Skeletal muscle tissue (tissue), 4 donors: ENCODE results near the gene MAP4. TPM values are rescaled to one million over a fixed set of nuclear protein-coding genes. Genes with fewer than 3 reads are reported as not detected.
"Not testable (repeated sequence)": the region's sequence is repeated elsewhere in the genome, so short reads cannot be mapped to it uniquely, and the experiment has no call there.

ENCODE experiments used
- H3K27ac ChIP-seq: one replicate; pipeline ENCODE4 v1.7.0; 2013; ENCODE audit warnings: mild to moderate bottlenecking, low read depth, low read length, inconsistent platforms
- H3K27me3 ChIP-seq, 3 donors: one replicate each; pipeline ENCODE4 v1.7.0; 2013; ENCODE audit warnings: low read length in 3 of 3; ENCODE audit not compliant: control insufficient read depth in 3 of 3, insufficient read depth in 3 of 3
- H3K36me3 ChIP-seq, 3 donors: one replicate each; pipeline ENCODE4 v1.7.0; 2013; ENCODE audit warnings: low read length in 3 of 3; ENCODE audit not compliant: control insufficient read depth in 3 of 3, insufficient read depth in 3 of 3
- H3K4me1 ChIP-seq, 3 donors: one replicate each; pipeline ENCODE4 v1.7.0; 2013; ENCODE audit warnings: low read length in 3 of 3, mild to moderate bottlenecking in 3 of 3; ENCODE audit not compliant: control insufficient read depth in 3 of 3, insufficient read depth in 3 of 3
- H3K4me3 ChIP-seq, 3 donors: one replicate each; pipeline ENCODE4 v1.7.0; 2013; ENCODE audit warnings: low read length in 3 of 3
- H3K9ac ChIP-seq, 3 donors: one replicate each; pipeline ENCODE4 v1.7.0; 2013; ENCODE audit warnings: low read length in 3 of 3, mild to moderate bottlenecking in 3 of 3, moderate library complexity in 2 of 3, low read depth in 1 of 3
- H3K9me3 ChIP-seq, 3 donors: one replicate each; pipeline ENCODE4 v1.7.0; 2013; ENCODE audit warnings: low read length in 3 of 3; ENCODE audit not compliant: control insufficient read depth in 3 of 3
- total RNA-seq: library from RNA; depleted of rRNA; stranded (reverse); fragments of >200 nt; gene quantifications from one replicate; pipeline ENCODE4 v1.2.3, GENCODE V29; 2014
- donor health status: Osteomylitis.

Gene MAP4, protein sequence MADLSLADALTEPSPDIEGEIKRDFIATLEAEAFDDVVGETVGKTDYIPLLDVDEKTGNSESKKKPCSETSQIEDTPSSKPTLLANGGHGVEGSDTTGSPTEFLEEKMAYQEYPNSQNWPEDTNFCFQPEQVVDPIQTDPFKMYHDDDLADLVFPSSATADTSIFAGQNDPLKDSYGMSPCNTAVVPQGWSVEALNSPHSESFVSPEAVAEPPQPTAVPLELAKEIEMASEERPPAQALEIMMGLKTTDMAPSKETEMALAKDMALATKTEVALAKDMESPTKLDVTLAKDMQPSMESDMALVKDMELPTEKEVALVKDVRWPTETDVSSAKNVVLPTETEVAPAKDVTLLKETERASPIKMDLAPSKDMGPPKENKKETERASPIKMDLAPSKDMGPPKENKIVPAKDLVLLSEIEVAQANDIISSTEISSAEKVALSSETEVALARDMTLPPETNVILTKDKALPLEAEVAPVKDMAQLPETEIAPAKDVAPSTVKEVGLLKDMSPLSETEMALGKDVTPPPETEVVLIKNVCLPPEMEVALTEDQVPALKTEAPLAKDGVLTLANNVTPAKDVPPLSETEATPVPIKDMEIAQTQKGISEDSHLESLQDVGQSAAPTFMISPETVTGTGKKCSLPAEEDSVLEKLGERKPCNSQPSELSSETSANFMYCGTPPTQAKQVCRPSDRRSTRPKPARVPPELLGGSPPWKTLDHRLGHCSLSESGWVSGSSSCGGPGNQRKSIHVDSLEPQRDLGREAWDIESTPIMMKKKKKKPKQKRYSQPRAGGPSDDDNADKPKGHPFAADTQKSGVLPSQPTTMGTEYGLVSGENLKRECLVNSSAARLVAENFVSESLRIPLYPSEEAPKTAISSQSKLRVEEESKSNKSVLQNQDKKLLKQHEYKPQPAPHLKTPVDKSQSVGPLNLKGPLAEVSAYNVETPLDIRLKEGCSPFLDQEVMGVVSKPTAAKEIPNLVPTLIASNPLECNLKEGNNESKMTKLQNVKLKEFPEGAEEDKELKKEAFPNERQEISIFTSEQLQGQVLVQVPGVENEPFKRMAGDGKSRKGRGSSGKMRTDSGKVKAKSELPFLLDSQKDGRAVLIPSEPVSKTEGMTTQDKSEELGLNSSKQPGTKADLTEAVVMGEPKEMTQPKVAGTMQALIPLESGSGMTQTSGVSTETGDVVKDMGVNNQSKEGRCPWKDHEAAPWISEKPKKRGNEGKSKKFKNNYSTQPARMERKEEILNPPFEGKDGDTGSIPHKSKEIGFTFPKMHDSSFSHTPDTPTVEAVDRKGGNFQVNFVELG (N-terminal part only)
- total RNA-seq, result 106 TPM

DNA sequence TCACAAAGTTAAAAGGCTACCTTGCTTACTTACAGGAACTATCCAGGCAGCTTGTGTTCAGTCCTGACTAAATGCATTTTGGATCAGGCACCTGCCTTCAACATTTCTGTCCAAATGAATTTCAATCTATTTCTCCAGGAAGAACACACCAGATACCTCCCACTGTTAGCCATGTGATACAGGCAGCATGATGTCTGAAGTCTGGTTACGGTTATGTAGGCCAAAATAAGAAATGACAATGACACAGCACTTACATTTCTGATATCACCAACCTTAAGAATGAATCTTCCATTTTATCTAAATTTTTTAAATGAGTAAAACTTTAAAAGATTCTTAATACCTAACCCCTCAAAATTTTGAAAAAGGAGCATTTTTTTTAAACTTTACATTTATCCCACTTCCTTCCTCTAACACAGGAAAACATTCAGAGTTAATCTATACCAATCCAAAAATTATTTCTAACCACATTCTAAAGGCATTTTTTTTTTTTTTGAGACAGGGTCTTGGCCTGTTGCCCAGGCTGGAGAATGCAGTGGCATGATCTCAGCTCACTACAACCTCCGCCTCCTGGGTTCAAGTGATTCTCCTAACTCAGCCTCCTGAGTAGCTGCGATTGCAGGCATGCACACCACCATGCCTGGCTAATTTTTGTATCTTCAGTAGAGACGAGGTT lies at the start of gene MAP4:
Gene MAP4, minus strand, starts transcription at position 116 of the 673 bp plus-strand sequence. CDS start 17,556 bp downstream, outside the sequence.
- peaks cover 23 to 54% (median 44%) of the 10 kb centered on the region in 3 donors for H3K4me1 ChIP-seq
- H3K27me3 ChIP-seq, result no peaks in the 10 kb centered on the region
- no peaks in the 10 kb centered on the region for H3K9me3 ChIP-seq
- no peaks in the 10 kb centered on the region for H3K36me3 ChIP-seq
- peak within 1 kb of the TSS; percentile 69 to 83 (median 83) for H3K9ac ChIP-seq
- H3K4me3 ChIP-seq, result peak within 1 kb of the TSS; percentile 64 to 76 (median 66)
- H3K27ac ChIP-seq, result peak within 1 kb of the TSS; percentile 93

- no peaks in the 10 kb centered on the region for H3K36me3 ChIP-seq
- no peaks in the 10 kb centered on the region for H3K27me3 ChIP-seq
- no peaks in the 10 kb centered on the region for H3K9me3 ChIP-seq
- H3K4me1 ChIP-seq, result peaks cover 5 to 33% (median 12%) of the 10 kb centered on the region in 3 donors
- H3K27ac ChIP-seq, result no peak overlapping the region
- no peak overlapping the region for H3K4me3 ChIP-seq
- no peak overlapping the region for H3K9ac ChIP-seq
These were observed 48.8 kb upstream of the MAP4 start for GRCh38 chr3:48065035-48065434.

DNA sequence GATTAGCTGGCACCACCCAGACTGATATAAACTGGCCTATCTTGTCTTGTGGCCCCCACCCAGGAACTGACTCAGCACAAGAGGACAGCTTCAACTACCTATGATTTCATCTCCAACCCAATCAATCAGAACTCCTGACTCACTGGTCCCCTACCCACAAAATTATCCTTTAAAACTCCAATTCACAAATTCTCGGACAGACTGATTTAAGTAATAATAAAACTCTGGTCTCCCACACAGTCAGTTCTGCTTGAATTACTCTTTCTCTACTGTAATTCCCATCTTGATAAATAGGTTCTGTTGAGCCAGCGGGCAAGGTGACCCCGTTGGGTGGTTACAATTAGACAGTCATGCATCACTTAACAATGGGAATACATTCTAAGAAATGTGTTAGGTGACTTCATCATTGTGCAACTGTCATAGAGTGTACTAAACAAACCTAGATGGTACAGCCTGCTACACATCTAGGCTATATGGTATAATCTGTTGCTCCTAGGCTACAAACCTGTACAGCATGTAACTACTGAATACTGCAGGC lies 48.1 kb upstream of the MAP4 start:
- Histone ChIP-seq H3K27ac (peak overlapping the region; percentile 18), H3K4me3 (no peak overlapping the region), H3K4me1 (peaks cover 2 to 26% (median 12%) of the 10 kb centered on the region in 3 donors), H3K36me3 (no peaks in the 10 kb centered on the region), H3K9me3 (no peaks in the 10 kb centered on the region), H3K9ac (no peak overlapping the region), H3K27me3 (no peaks in the 10 kb centered on the region)

GRCh38 chr3:48061586-48061985 lies 45.4 kb upstream of the MAP4 start:
- not testable (repeated sequence) for H3K36me3 ChIP-seq, H3K27me3 ChIP-seq, H3K27ac ChIP-seq, H3K9ac ChIP-seq, H3K9me3 ChIP-seq, H3K4me3 ChIP-seq
- peaks cover 0 to 15% (median 13%) of the 10 kb centered on the region in 3 donors for H3K4me1 ChIP-seq

DNA sequence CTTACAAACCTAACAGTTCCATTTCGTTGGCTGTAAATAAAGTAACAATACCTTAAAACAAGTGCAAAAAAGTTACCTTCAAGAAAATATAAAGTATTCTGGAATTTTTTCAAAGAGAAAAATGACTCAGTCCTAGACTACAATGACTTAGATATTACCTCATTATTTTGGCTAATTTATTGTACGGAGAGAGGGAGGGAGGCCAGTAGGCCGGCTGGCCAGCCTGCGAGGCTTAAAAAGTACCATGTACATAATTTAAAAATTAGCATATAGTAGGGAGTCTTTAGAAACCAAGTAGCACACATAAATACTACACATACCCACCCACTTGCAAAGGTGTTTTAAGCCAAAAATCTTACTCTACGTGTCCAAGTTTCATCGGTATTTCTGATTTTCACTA lies 41.9 kb upstream of the MAP4 start:
- peak overlapping the region in 2 of 3 donors; percentile 3 to 40 for H3K9ac ChIP-seq
- H3K36me3 ChIP-seq, result no peaks in the 10 kb centered on the region
- H3K27ac ChIP-seq, result peak overlapping the region; percentile 34
- H3K27me3 ChIP-seq, result no peaks in the 10 kb centered on the region
- H3K9me3 ChIP-seq, result no peaks in the 10 kb centered on the region
- H3K4me3 ChIP-seq, result no peak overlapping the region
- peaks cover 2 to 11% (median 4%) of the 10 kb centered on the region in 3 donors for H3K4me1 ChIP-seq

DNA sequence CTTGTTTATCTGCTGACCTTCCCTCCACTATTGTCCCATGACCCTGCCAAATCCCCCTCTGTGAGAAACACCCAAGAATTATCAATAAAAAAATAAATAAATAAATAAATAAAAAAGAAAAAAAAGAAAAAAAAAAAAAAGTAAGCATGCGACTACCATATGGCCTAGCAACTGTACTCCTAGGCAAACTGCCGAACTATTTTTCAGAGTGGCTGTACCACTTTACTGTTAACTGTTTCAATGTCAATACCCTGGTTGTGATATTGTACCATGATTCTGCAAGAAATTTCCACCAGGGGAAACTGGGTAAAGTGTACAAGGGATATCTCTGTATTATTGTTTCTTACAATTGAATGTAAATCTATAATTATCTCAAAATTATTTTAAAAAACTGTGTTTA lies 41.3 kb upstream of the MAP4 start:
- no peaks in the 10 kb centered on the region for H3K27me3 ChIP-seq
- no peak overlapping the region for H3K27ac ChIP-seq
- H3K4me3 ChIP-seq, result no peak overlapping the region

GRCh38 chr3:48047841-48048464 lies 31.7 kb upstream of the MAP4 start:
- H3K27me3 ChIP-seq, result no peaks in the 10 kb centered on the region
- peaks cover 0 to 3% (median 1%) of the 10 kb centered on the region in 3 donors for H3K36me3 ChIP-seq
- no peak overlapping the region for H3K9ac ChIP-seq
- H3K27ac ChIP-seq, result no peak overlapping the region
- peaks cover 6 to 11% (median 6%) of the 10 kb centered on the region in 3 donors for H3K4me1 ChIP-seq
- H3K9me3 ChIP-seq, result no peaks in the 10 kb centered on the region
- H3K4me3 ChIP-seq, result no peak overlapping the region

More for the DNA sequence above, 41.3 kb upstream of the MAP4 start:
- Histone ChIP-seq H3K36me3 (no peaks in the 10 kb centered on the region), H3K4me1 (peaks cover 2 to 13% (median 4%) of the 10 kb centered on the region in 3 donors), H3K9me3 (no peaks in the 10 kb centered on the region), H3K9ac (peak overlapping the region in 2 of 3 donors; percentile 3 to 40)

GRCh38 chr3:48042071-48042760 lies 26.0 kb upstream of the MAP4 start:
- H3K36me3 ChIP-seq, result no peaks in the 10 kb centered on the region
- peaks cover 21 to 25% (median 24%) of the 10 kb centered on the region in 3 donors for H3K4me1 ChIP-seq
- H3K9ac ChIP-seq, result peak overlapping the region in 1 of 3 donors; percentile 58
- H3K4me3 ChIP-seq, result peak overlapping the region in 1 of 3 donors; percentile 6
- H3K27me3 ChIP-seq, result no peaks in the 10 kb centered on the region
- peak overlapping the region; percentile 28 for H3K27ac ChIP-seq
- H3K9me3 ChIP-seq, result no peaks in the 10 kb centered on the region
